Fibroblast of lung (primary cell): ENCODE results near the gene INTS2. TPM values are rescaled to one million over a fixed set of nuclear protein-coding genes. Genes with fewer than 3 reads are reported as not detected.

Experiments used
- DNase-seq, 2 donors: peaks; one replicate each; pipeline versions ENCODE4 v3.0.0 to v3.0.0-alpha.2; 2010; ENCODE audit warnings: low read depth in 2 of 2
- H2AFZ ChIP-seq: 2 replicates; pipeline ENCODE4 v1.5.1; 2012; ENCODE audit warnings: low read length, control low read depth, inconsistent platforms
- H3K27ac ChIP-seq: 2 replicates; pipeline ENCODE4 v1.5.1; 2011; ENCODE audit warnings: low read length, control low read depth; ENCODE audit not compliant: insufficient read depth
- H3K27me3 ChIP-seq: 2 replicates; pipeline ENCODE4 v1.5.1; 2011; ENCODE audit warnings: mild to moderate bottlenecking, low read length; ENCODE audit not compliant: control insufficient read depth, insufficient read depth
- H3K36me3 ChIP-seq: 2 replicates; pipeline ENCODE4 v1.5.1; 2011; ENCODE audit warnings: low read length; ENCODE audit not compliant: control insufficient read depth, insufficient read depth
- H3K4me1 ChIP-seq: 2 replicates; pipeline ENCODE4 v1.5.1; 2011; ENCODE audit warnings: low read length; ENCODE audit not compliant: control insufficient read depth, insufficient read depth; ENCODE audit errors: extremely low read depth
- H3K4me2 ChIP-seq: 2 replicates; pipeline ENCODE4 v1.5.1; 2011; ENCODE audit warnings: low read length, control low read depth; ENCODE audit not compliant: insufficient read depth; ENCODE audit errors: extremely low read depth
- H3K4me3 ChIP-seq, 4 experiments: fragments of 200-600 bp in 1 of 4; sonication (generic) in 1 of 4; replicated peaks in 1 of 4; 2 replicates each; pipeline ENCODE4 v1.5.1; 2011 to 2016; ENCODE audit warnings: low read length in 4 of 4, low read depth in 3 of 4, mild to moderate bottlenecking in 3 of 4, control low read depth in 2 of 4, inconsistent platforms in 1 of 4, mixed read lengths in 1 of 4; ENCODE audit not compliant: insufficient read depth in 1 of 4; ENCODE audit errors: control extremely low read depth in 1 of 4
- H3K79me2 ChIP-seq: 2 replicates; pipeline ENCODE4 v1.5.1; 2012; ENCODE audit warnings: mild to moderate bottlenecking, low read length, inconsistent platforms; ENCODE audit not compliant: control insufficient read depth, insufficient read depth
- H3K9ac ChIP-seq: 2 replicates; pipeline ENCODE4 v1.5.1; 2011; ENCODE audit warnings: mild to moderate bottlenecking, low read length, control low read depth; ENCODE audit not compliant: insufficient read depth
- H3K9me3 ChIP-seq: 2 replicates; pipeline ENCODE4 v1.5.1; 2012; ENCODE audit warnings: low read depth, low read length; ENCODE audit not compliant: control insufficient read depth, insufficient read depth
- H4K20me1 ChIP-seq: 2 replicates; pipeline ENCODE4 v1.5.1; 2011; ENCODE audit warnings: low read length; ENCODE audit not compliant: control insufficient read depth, insufficient read depth; ENCODE audit errors: extremely low read depth
- CTCF ChIP-seq, 2 donors: IDR thresholded peaks in 1 of 2; conservative IDR thresholded peaks in 1 of 2; 1 replicate in 1 of 2; 2 replicates in 1 of 2; pipeline ENCODE4 v1.5.1; 2011 to 2012; ENCODE audit warnings: low read length in 2 of 2, control low read depth in 1 of 2, inconsistent platforms in 1 of 2, low read depth in 1 of 2, mild to moderate bottlenecking in 1 of 2
- EZH2 ChIP-seq: IDR thresholded peaks from 2 replicates; pipeline ENCODE4 v1.5.1; 2012; ENCODE audit warnings: low read length, control low read depth, mild to moderate bottlenecking; ENCODE audit errors: missing control alignments
- polyA plus RNA-seq, 2 donors: library from polyadenylated mRNA; depleted of rRNA in 1 of 2; stranded (reverse) in 1 of 2; unstranded in 1 of 2; fragments of >200 nt; gene quantifications; 2 replicates each; pipeline ENCODE4 v1.2.1, GENCODE V29; 2011 to 2012; ENCODE audit warnings: missing spikeins in 1 of 2
- total RNA-seq: library from RNA; depleted of rRNA; stranded (reverse); fragments of >200 nt; gene quantifications from 2 replicates; pipeline ENCODE4 v1.2.1, GENCODE V29; 2014

INTS2 gene
- total and polyA plus RNA-seq, 2 donors (not counting 1 experiment from before 2014, with no cell fraction given), result 9.3 to 16.0 TPM

DNA sequence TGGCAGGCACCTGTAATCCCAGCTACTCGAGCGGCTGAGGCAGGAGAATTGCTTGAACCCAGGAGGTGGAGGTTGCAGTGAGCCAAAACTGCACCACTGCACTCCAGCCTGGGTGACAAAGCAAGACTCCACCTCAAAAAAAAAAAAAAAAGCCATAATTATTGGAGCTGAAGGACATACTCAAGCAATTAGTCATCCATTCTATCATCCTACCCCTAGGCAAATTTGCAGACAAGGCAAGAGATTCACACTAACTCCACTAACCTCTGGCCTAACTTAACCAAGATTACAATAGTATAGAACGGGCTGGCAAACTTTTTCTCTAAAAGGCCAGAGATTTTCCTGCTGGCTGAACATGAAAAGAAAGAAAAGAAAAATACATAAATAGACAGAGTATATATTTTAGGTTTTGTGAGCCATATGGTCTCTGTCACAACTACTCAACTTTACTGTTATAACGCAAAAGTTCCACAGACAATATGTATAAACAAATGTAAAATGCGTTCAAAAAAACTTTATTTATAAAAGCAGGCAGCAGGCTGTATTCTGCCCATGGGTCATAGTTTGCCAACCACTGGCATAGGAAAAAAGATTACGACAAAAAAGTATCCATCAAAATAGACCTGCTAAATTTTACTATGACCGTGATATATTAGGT is 94.1 kb downstream of the INTS2 start:
- Histone ChIP-seq H3K36me3 (no peaks in the 10 kb centered on the region), H3K27ac (no peak overlapping the region), H3K9ac (no peak overlapping the region), H4K20me1 (no peaks in the 10 kb centered on the region), H3K4me3 (no peak overlapping the region), H3K9me3 (no peaks in the 10 kb centered on the region), H3K4me2 (no peak overlapping the region), H3K27me3 (no peaks in the 10 kb centered on the region), H2AFZ (no peak overlapping the region), H3K79me2 (no peaks in the 10 kb centered on the region), H3K4me1 (peaks cover 2% of the 10 kb centered on the region)
- DNase-seq, result peak; percentile 81 to 82
- TF ChIP-seq EZH2 (no peak), CTCF (conservative IDR thresholded peaks at IDR 0.05 in 1 of 2, IDR thresholded peaks at IDR 0.05 in 1 of 2; ENCODE audit: low read depth in 1 of 2, low read length in 2 of 2) (no peak)

DNA sequence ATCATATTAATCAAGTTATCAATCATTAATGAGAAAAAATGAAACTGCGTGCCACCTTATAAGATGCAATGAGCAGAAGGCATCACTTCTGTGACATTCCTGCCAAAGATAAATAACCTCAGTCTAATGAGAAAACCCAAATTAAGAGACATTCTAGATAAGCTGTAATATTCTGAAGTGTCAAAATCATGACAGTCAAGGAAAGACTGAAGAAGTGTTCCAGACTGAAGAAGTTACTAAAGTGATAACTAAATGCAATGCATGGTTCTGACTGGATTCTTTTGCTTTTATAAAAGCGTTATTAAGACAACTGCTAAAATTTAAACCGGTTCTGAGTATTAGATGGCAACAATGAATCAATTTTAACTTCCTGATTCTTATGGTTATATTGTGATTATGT is 95.3 kb downstream of the INTS2 start:
- Histone ChIP-seq H3K79me2 (no peaks in the 10 kb centered on the region), H3K27me3 (no peaks in the 10 kb centered on the region), H2AFZ (no peak overlapping the region), H3K9ac (no peak overlapping the region), H4K20me1 (no peaks in the 10 kb centered on the region), H3K4me2 (no peak overlapping the region), H3K4me3 (no peak overlapping the region), H3K9me3 (no peaks in the 10 kb centered on the region), H3K27ac (no peak overlapping the region), H3K36me3 (no peaks in the 10 kb centered on the region), H3K4me1 (peaks cover 2% of the 10 kb centered on the region)
- DNase-seq, result no peak
- TF ChIP-seq CTCF (conservative IDR thresholded peaks at IDR 0.05 in 1 of 2, IDR thresholded peaks at IDR 0.05 in 1 of 2; ENCODE audit: low read depth in 1 of 2, low read length in 2 of 2) (no peak), EZH2 (no peak)

GRCh38 chr17:61831099-61831498 is 96.7 kb downstream of the INTS2 start:
- no peaks in the 10 kb centered on the region for H3K36me3 ChIP-seq
- H3K79me2 ChIP-seq, result no peaks in the 10 kb centered on the region
- no peaks in the 10 kb centered on the region for H3K27me3 ChIP-seq
- no peak for TF ChIP-seq EZH2
- no peak for TF ChIP-seq CTCF (conservative IDR thresholded peaks at IDR 0.05 in 1 of 2, IDR thresholded peaks at IDR 0.05 in 1 of 2; ENCODE audit: low read depth in 1 of 2, low read length in 2 of 2)
- H3K9ac ChIP-seq, result no peak overlapping the region
- H2AFZ ChIP-seq, result no peak overlapping the region
- DNase-seq, result no peak
- H4K20me1 ChIP-seq, result no peaks in the 10 kb centered on the region
- H3K9me3 ChIP-seq, result no peaks in the 10 kb centered on the region
- no peak overlapping the region for H3K4me3 ChIP-seq
- H3K4me2 ChIP-seq, result no peak overlapping the region
- H3K4me1 ChIP-seq, result peaks cover 2% of the 10 kb centered on the region
- no peak overlapping the region for H3K27ac ChIP-seq
